ENCODE results near the gene SCN4A. TPM values are rescaled to one million over a fixed set of nuclear protein-coding genes. Genes with fewer than 3 reads are reported as not detected.
"Not testable (repeated sequence)": the region's sequence is repeated elsewhere in the genome, so short reads cannot be mapped to it uniquely, and the experiment has no call there.

Gene SCN4A
- total RNA-seq, 1 donor from 2014 or later, result 0.18 TPM

GRCh38 chr17:63911041-63911635 is 61.6 kb downstream of the SCN4A start, which contains the start of gene CSHL1:
Gene CSHL1 (minus strand): TSS chr17:63911258. CDS start chr17:63911196, 62 bp downstream.
- intact Hi-C loops (cut with DNase I), result no loop called here
- Histone ChIP-seq H3K27me3 (ENCODE audit: low read depth) (peaks cover 6% of the 10 kb centered on the region), H3K4me1 (no peaks in the 10 kb centered on the region), H3K36me3 (no peaks in the 10 kb centered on the region), H3K9me3 (no peaks in the 10 kb centered on the region), H3K27ac (no peak within 1 kb of the TSS), H3K4me3 (no peak within 1 kb of the TSS)
- TF ChIP-seq CTCF (IDR thresholded peaks at IDR 0.05), result no peak
- ATAC-seq, result no peak
- DNase-seq, result no peak

- no peaks in the 10 kb centered on the region for H3K36me3 ChIP-seq
- DNase-seq, result no peak
- intact Hi-C loops (cut with DNase I), result no loop called here
- no peaks in the 10 kb centered on the region for H3K4me1 ChIP-seq
- no peak for TF ChIP-seq CTCF (IDR thresholded peaks at IDR 0.05)
- H3K9me3 ChIP-seq, result no peaks in the 10 kb centered on the region
- ATAC-seq, result no peak
- no peak overlapping the region for H3K4me3 ChIP-seq
- peaks cover 6% of the 10 kb centered on the region for H3K27me3 ChIP-seq (ENCODE audit: low read depth)
- no peak overlapping the region for H3K27ac ChIP-seq
These were observed 62.6 kb downstream of the SCN4A start for GRCh38 chr17:63910096-63910495.

GRCh38 chr17:63909586-63909985 is 63.1 kb downstream of the SCN4A start:
- DNase-seq; intact Hi-C loops (cut with DNase I); ATAC-seq: not testable (repeated sequence)

GRCh38 chr17:63907161-63907778 is 65.4 kb downstream of the SCN4A start:
- intact Hi-C loops (cut with DNase I); H3K27ac ChIP-seq; H3K4me1 ChIP-seq; DNase-seq; H3K27me3 ChIP-seq (ENCODE audit: low read depth); H3K4me3 ChIP-seq; H3K36me3 ChIP-seq; H3K9me3 ChIP-seq: not testable (repeated sequence)
- ATAC-seq, result peak; percentile 62 to 64

More at GRCh38 chr17:63909586-63909985, 63.1 kb downstream of the SCN4A start:
- not testable (repeated sequence) for H3K27me3 ChIP-seq (ENCODE audit: low read depth); H3K9me3 ChIP-seq; H3K4me1 ChIP-seq; H3K27ac ChIP-seq; H3K4me3 ChIP-seq; H3K36me3 ChIP-seq

GRCh38 chr17:63904796-63905195 is 67.9 kb downstream of the SCN4A start:
- H3K27ac ChIP-seq; DNase-seq; H3K36me3 ChIP-seq; H3K4me1 ChIP-seq; H3K9me3 ChIP-seq; intact Hi-C loops (cut with DNase I); H3K27me3 ChIP-seq (ENCODE audit: low read depth); H3K4me3 ChIP-seq; ATAC-seq: not testable (repeated sequence)

- H3K4me3 ChIP-seq; DNase-seq; H3K27me3 ChIP-seq (ENCODE audit: low read depth); H3K4me1 ChIP-seq; H3K9me3 ChIP-seq; intact Hi-C loops (cut with DNase I); H3K36me3 ChIP-seq; H3K27ac ChIP-seq: not testable (repeated sequence)
- peak; percentile 38 for TF ChIP-seq CTCF (IDR thresholded peaks at IDR 0.05)
- ATAC-seq, result peak; percentile 43 to 51
These were observed 68.9 kb downstream of the SCN4A start for GRCh38 chr17:63903787-63904201.

- DNase-seq; H3K27ac ChIP-seq; H3K4me1 ChIP-seq; intact Hi-C loops (cut with DNase I); H3K4me3 ChIP-seq; H3K36me3 ChIP-seq; H3K9me3 ChIP-seq; ATAC-seq; H3K27me3 ChIP-seq (ENCODE audit: low read depth): not testable (repeated sequence)
These were observed 70.7 kb downstream of the SCN4A start for GRCh38 chr17:63901971-63902370.

GRCh38 chr17:63898899-63899798 is 73.6 kb downstream of the SCN4A start:
- H3K27me3 ChIP-seq (ENCODE audit: low read depth); H3K9me3 ChIP-seq; H3K4me1 ChIP-seq; intact Hi-C loops (cut with DNase I); H3K4me3 ChIP-seq; DNase-seq; H3K36me3 ChIP-seq; ATAC-seq; H3K27ac ChIP-seq: not testable (repeated sequence)

GRCh38 chr17:63896524-63897354 is 76.0 kb downstream of the SCN4A start, which contains the start of gene CSH1:
Gene CSH1 (minus strand): TSS chr17:63896574. CDS start chr17:63896511, 63 bp downstream.
- H3K9me3 ChIP-seq; H3K27me3 ChIP-seq (ENCODE audit: low read depth); ATAC-seq; DNase-seq; H3K4me1 ChIP-seq; intact Hi-C loops (cut with DNase I); H3K36me3 ChIP-seq; H3K27ac ChIP-seq; H3K4me3 ChIP-seq: not testable (repeated sequence)

Measured in lower lobe of right lung (tissue), 2 donors.